HPDE6-E6E7 (cell line): ENCODE measurements around the gene VPS4A.

Experiments
- DNase-seq: peaks from one replicate; pipeline ENCODE4 v3.0.0; 2011; ENCODE audit warnings: missing footprints; ENCODE audit errors: extremely low spot score

Gene VPS4A

GRCh38 chr16:69365901-69366300 is 54.8 kb downstream of the VPS4A start:
- DNase-seq: no peak

- no peak for DNase-seq
Observed at GRCh38 chr16:69366431-69366830, 55.3 kb downstream of the VPS4A start.

- DNase-seq: no peak
Observed at GRCh38 chr16:69367980-69368379, 56.8 kb downstream of the VPS4A start.

- no peak for DNase-seq
Observed at GRCh38 chr16:69368866-69369265, 57.7 kb downstream of the VPS4A start.

- DNase-seq: no peak
Observed at GRCh38 chr16:69371564-69371963, 60.4 kb downstream of the VPS4A start.

GRCh38 chr16:69373019-69373418 is 61.9 kb downstream of the VPS4A start:
- no peak for DNase-seq
